A549 (cell line): ENCODE results near the gene DNAJC15. TPM values are rescaled to one million over a fixed set of nuclear protein-coding genes. Genes with fewer than 3 reads are reported as not detected.

ENCODE experiments used
- ATAC-seq, 2 experiments: fragments of 200-7000 bp in 1 of 2; fragments of >200 bp in 1 of 2; cut with Nextera tagmentation in 1 of 2; cut with Tn5 transposase in 1 of 2; 3 replicates each; pipeline versions ENCODE4 v1.8.0 to v1.9.1; 2018 to 2020; ENCODE audit warnings: mild to moderate bottlenecking in 1 of 2, moderate library complexity in 1 of 2
- CTCF ChIA-PET: fragments of 300-600 bp; sonication (Branson Sonifier 250); formaldehyde crosslinking; extraction: SDS; loops from one replicate; lab custom pipeline; 2021; ENCODE audit warnings: antibody characterized with exemption, inconsistent platforms; lab: Yijun Ruan, JAX
- POLR2A ChIA-PET: fragments of 350-600 bp; formaldehyde crosslinking; extraction: SDS; loops from one replicate; lab custom pipeline; 2021; ENCODE audit warnings: antibody characterized with exemption, inconsistent platforms; lab: Yijun Ruan, JAX
- DNase-seq, 2 experiments: peaks; one replicate each; pipeline versions ENCODE4 v3.0.0 to v3.0.0-alpha.2; 2011 to 2016; ENCODE audit warnings: low read depth in 1 of 2, low spot score in 1 of 2
- FAIRE-seq: peaks from 2 replicates; lab custom pipeline; 2011; peaks lifted over from hg19 to GRCh38; lab: Jason Lieb, UNC
- H3K27ac ChIP-seq, 2 experiments: fragments of >200 bp; sonication (Bioruptor Twin); formaldehyde crosslinking; 3 replicates each; pipeline ENCODE4 v1.5.1; 2016 to 2017
- H3K4me1 ChIP-seq: fragments of >200 bp; sonication (Bioruptor Twin); formaldehyde crosslinking; 3 replicates; pipeline ENCODE4 v1.6.1; 2016
- H3K4me2 ChIP-seq: fragments of >200 bp; sonication (Bioruptor Twin); formaldehyde crosslinking; 3 replicates; pipeline ENCODE4 v1.6.1; 2016
- H3K4me3 ChIP-seq: fragments of >200 bp; sonication (Bioruptor Twin); formaldehyde crosslinking; 3 replicates; pipeline ENCODE4 v1.5.1; 2016
- H3K9me3 ChIP-seq: fragments of >200 bp; sonication (Bioruptor Twin); formaldehyde crosslinking; 3 replicates; pipeline ENCODE4 v1.6.1; 2016
- BCL3 ChIP-seq: fragments of >200 bp; sonication (Bioruptor Twin); formaldehyde crosslinking; IDR thresholded peaks from 3 replicates; pipeline ENCODE4 v1.6.1; 2016
- BHLHE40 ChIP-seq: IDR thresholded peaks from 2 replicates; pipeline ENCODE4 v1.6.1; 2012; ENCODE audit warnings: low read depth, low read length, inconsistent platforms
- CBX2 ChIP-seq: fragments of 200-600 bp; sonication (generic); IDR thresholded peaks from 2 replicates; pipeline ENCODE4 v1.6.1; 2016; ENCODE audit warnings: low read depth, mild to moderate bottlenecking, borderline replicate concordance
- CEBPB ChIP-seq, 2 experiments: fragments of >200 bp in 1 of 2; sonication (Bioruptor Twin) in 1 of 2; formaldehyde crosslinking in 1 of 2; IDR thresholded peaks; 2 replicates each; pipeline ENCODE4 v1.6.1; 2012 to 2016
- CHD2 ChIP-seq: fragments of 150-350 bp; IDR thresholded peaks from 2 replicates; pipeline ENCODE4 v1.6.1; 2014; ENCODE audit warnings: low read length; ENCODE audit not compliant: partially characterized antibody
- CHD4 ChIP-seq: fragments of 200-600 bp; sonication (generic); IDR thresholded peaks from 2 replicates; pipeline ENCODE4 v1.6.1; 2016; ENCODE audit warnings: antibody characterized with exemption, mild to moderate bottlenecking, borderline replicate concordance
- CTCF ChIP-seq: fragments of >200 bp; sonication (Bioruptor Twin); formaldehyde crosslinking; IDR thresholded peaks from 3 replicates; pipeline ENCODE4 v1.5.1; 2016
- EHF ChIP-seq: fragments of 250-450 bp; sonication (Bioruptor Pico); IDR thresholded peaks from 2 replicates; pipeline ENCODE4 v1.5.0; 2020; ENCODE audit warnings: mild to moderate bottlenecking
- EP300 ChIP-seq, 2 experiments: fragments of >200 bp; sonication (Bioruptor Twin); formaldehyde crosslinking; IDR thresholded peaks; 2 replicates in 1 of 2; 3 replicates in 1 of 2; pipeline ENCODE4 v1.6.1; 2016 to 2017
- FOXS1 ChIP-seq: fragments of 250-450 bp; sonication (Bioruptor Pico); IDR thresholded peaks from 2 replicates; pipeline ENCODE4 v1.5.0; 2020; ENCODE audit warnings: mild to moderate bottlenecking, moderate library complexity
- HES2 ChIP-seq: fragments of >200 bp; sonication (Bioruptor Twin); formaldehyde crosslinking; IDR thresholded peaks from 2 replicates; pipeline ENCODE4 v1.6.1; 2016
- HMGXB4 ChIP-seq: fragments of 250-450 bp; sonication (Bioruptor Pico); IDR thresholded peaks from 2 replicates; pipeline ENCODE4 v1.5.0; 2021; ENCODE audit warnings: mild to moderate bottlenecking, moderate library complexity, borderline replicate concordance
- HOXA7 ChIP-seq: fragments of 250-450 bp; sonication (Bioruptor Pico); IDR thresholded peaks from 2 replicates; pipeline ENCODE4 v1.5.0; 2020; ENCODE audit warnings: mild to moderate bottlenecking, moderate library complexity
- HOXB13 ChIP-seq: fragments of 250-450 bp; sonication (Bioruptor Pico); IDR thresholded peaks from 2 replicates; pipeline ENCODE4 v1.5.0; 2020; ENCODE audit warnings: low read depth, mild to moderate bottlenecking, moderate library complexity
- JUNB ChIP-seq: fragments of >200 bp; sonication (Bioruptor Twin); formaldehyde crosslinking; IDR thresholded peaks from 2 replicates; pipeline ENCODE4 v1.6.1; 2016
- KDM5A ChIP-seq: fragments of 200-600 bp; sonication (generic); IDR thresholded peaks from 2 replicates; pipeline ENCODE4 v1.6.1; 2016; ENCODE audit warnings: antibody characterized with exemption, mild to moderate bottlenecking
- MAFK ChIP-seq: fragments of 450-650 bp; IDR thresholded peaks from 2 replicates; pipeline ENCODE4 v1.6.1; 2014; ENCODE audit not compliant: partially characterized antibody
- MAX ChIP-seq: IDR thresholded peaks from 2 replicates; pipeline ENCODE4 v1.6.1; 2012
- MAZ ChIP-seq: fragments of 150-350 bp; IDR thresholded peaks from 2 replicates; pipeline ENCODE4 v1.6.1; 2014; ENCODE audit warnings: antibody characterized with exemption, low read depth, low read length, borderline replicate concordance
- NFE2L2 ChIP-seq: fragments of 150-350 bp; conservative IDR thresholded peaks from 2 replicates; pipeline ENCODE4 v1.6.1; 2014; ENCODE audit warnings: low read length
- PBX3 ChIP-seq: IDR thresholded peaks from 2 replicates; pipeline ENCODE4 v1.6.1; 2012
- PHF8 ChIP-seq: fragments of 200-600 bp; sonication (generic); IDR thresholded peaks from 2 replicates; pipeline ENCODE4 v1.6.1; 2016; ENCODE audit warnings: low read depth, mild to moderate bottlenecking, antibody characterized with exemption, moderate library complexity, borderline replicate concordance
- POLR2A ChIP-seq: IDR thresholded peaks from 2 replicates; pipeline ENCODE4 v1.6.1; 2012; ENCODE audit warnings: mild to moderate bottlenecking, low read length
- RAD21 ChIP-seq, 2 experiments: fragments of >200 bp in 1 of 2; sonication (Bioruptor Twin) in 1 of 2; formaldehyde crosslinking in 1 of 2; IDR thresholded peaks in 1 of 2; conservative IDR thresholded peaks in 1 of 2; 2 replicates in 1 of 2; 3 replicates in 1 of 2; pipeline ENCODE4 v1.6.1; 2012 to 2018; ENCODE audit warnings: inconsistent platforms in 1 of 2
- RCOR1 ChIP-seq: fragments of 150-350 bp; IDR thresholded peaks from 2 replicates; pipeline ENCODE4 v1.6.1; 2014; ENCODE audit warnings: antibody characterized with exemption, low read length, low read depth
- RNF2 ChIP-seq: fragments of 200-600 bp; sonication (generic); IDR thresholded peaks from 2 replicates; pipeline ENCODE4 v1.6.1; 2016; ENCODE audit warnings: low read depth, mild to moderate bottlenecking, antibody characterized with exemption, moderate library complexity, borderline replicate concordance
- SMC3 ChIP-seq: fragments of >200 bp; sonication (Bioruptor Twin); formaldehyde crosslinking; IDR thresholded peaks from 3 replicates; pipeline ENCODE4 v1.6.1; 2018; ENCODE audit warnings: inconsistent platforms
- SREBF2 ChIP-seq: fragments of 450-650 bp; IDR thresholded peaks from 2 replicates; pipeline ENCODE4 v1.6.1; 2014; ENCODE audit warnings: mild to moderate bottlenecking, moderate library complexity
- TP53 ChIP-seq: fragments of 250-450 bp; sonication (Bioruptor Pico); IDR thresholded peaks from 2 replicates; pipeline ENCODE4 v1.5.0; 2021; ENCODE audit warnings: mild to moderate bottlenecking, moderate library complexity
- USF2 ChIP-seq: fragments of 450-650 bp; IDR thresholded peaks from 2 replicates; pipeline ENCODE4 v1.6.1; 2014; ENCODE audit warnings: antibody characterized with exemption
- ZC3H11A ChIP-seq: fragments of 450-650 bp; IDR thresholded peaks from 2 replicates; pipeline ENCODE4 v1.6.1; 2014; ENCODE audit warnings: antibody characterized with exemption, mild to moderate bottlenecking
- ZFP36 ChIP-seq: fragments of 450-650 bp; IDR thresholded peaks from 2 replicates; pipeline ENCODE4 v1.6.1; 2014; ENCODE audit warnings: borderline replicate concordance; ENCODE audit not compliant: partially characterized antibody
- WGBS: methylation state at CpG from one replicate; pipeline ENCODE4 v1.1.6; 2017; ENCODE audit errors: missing lambda C conversion rate; 5-methylcytosine and 5-hydroxymethylcytosine counted together
- polyA plus RNA-seq, 4 experiments: library from polyadenylated mRNA; depleted of rRNA in 3 of 4; stranded (reverse); fragments of >200 nt; fragmentation: RNase III in 1 of 4; extraction: RNeasy Plus Mini Kit Qiagen cat#74134 plus additional on column Dnase treatment in 1 of 4; gene quantifications; 2 replicates in 3 of 4; 3 replicates in 1 of 4; pipeline ENCODE4 v1.2.3, GENCODE V29; 2011 to 2017

Gene DNAJC15
- polyA plus RNA-seq, 2 of the 4 experiments (the other 2 are of a cell fraction) = 0.03 to 0.05 TPM

GRCh38 chr13:43111559-43112400, 88.4 kb downstream of the DNAJC15 start:
- TF ChIP-seq MAZ = no peak
- no peak for TF ChIP-seq BCL3
- TF ChIP-seq FOXS1 = no peak
- TF ChIP-seq HOXB13 (CRISPR knock-in tag) = no peak
- no peak for TF ChIP-seq KDM5A
- no peak for TF ChIP-seq HOXA7 (CRISPR knock-in tag)
- no peak for TF ChIP-seq ZC3H11A
- no peak for TF ChIP-seq HES2
- TF ChIP-seq CBX2 = no peak
- no peak for TF ChIP-seq SMC3
- TF ChIP-seq CTCF = no peak
- TF ChIP-seq EHF = no peak
- no peak for TF ChIP-seq PBX3
- no peak for TF ChIP-seq RAD21 (conservative IDR thresholded peaks at IDR 0.05 in 1 of 2, IDR thresholded peaks at IDR 0.05 in 1 of 2)
- no peak for TF ChIP-seq NFE2L2
- TF ChIP-seq SREBF2 = no peak
- no peak for TF ChIP-seq CEBPB (IDR thresholded peaks at IDR 0.05)
- TF ChIP-seq HMGXB4 (CRISPR knock-in tag) = no peak
- WGBS = 66% methylated on average over 7 of the region's 7 CpGs
- no peak overlapping the region for H3K27ac ChIP-seq
- POLR2A ChIA-PET = no interaction called here
- CTCF ChIA-PET = interaction anchor here (1.6 kb wide), 1 partner anchor 21 kb away, joined by 3 read pairs; no protein-coding TSS in a partner anchor
- H3K9me3 ChIP-seq = no peaks in the 10 kb centered on the region
- no peak overlapping the region for H3K4me3 ChIP-seq
- H3K4me2 ChIP-seq = no peak overlapping the region
- FAIRE-seq = no peak
- no peak for ATAC-seq
- no peak for DNase-seq
- H3K4me1 ChIP-seq = no peaks in the 10 kb centered on the region

GRCh38 chr13:43113603-43114002, 90.2 kb downstream of the DNAJC15 start:
- POLR2A ChIA-PET = no interaction called here
- no peak overlapping the region for H3K4me2 ChIP-seq
- no peak overlapping the region for H3K4me3 ChIP-seq
- H3K4me1 ChIP-seq = no peaks in the 10 kb centered on the region
- H3K27ac ChIP-seq = no peak overlapping the region
- 29% methylated on average over 1 of the region's 1 CpG for WGBS
- FAIRE-seq (no peak), ATAC-seq (peak in 1 of 2 experiments; percentile 48; a peak in 2 of 6 replicates), DNase-seq (peak in 1 of 2 experiments; percentile 4)
- CTCF ChIA-PET = no interaction called here
- H3K9me3 ChIP-seq = no peaks in the 10 kb centered on the region
- TF ChIP-seq POLR2A (no peak), ZFP36 (no peak), RCOR1 (no peak), EHF (no peak), BHLHE40 (no peak), PHF8 (no peak), RNF2 (no peak), JUNB (no peak), CHD2 (no peak), EP300 (IDR thresholded peaks at IDR 0.05) (no peak), MAX (no peak), TP53 (no peak), CHD4 (no peak), MAFK (no peak), USF2 (no peak)
